Neural progenitor cell (in vitro differentiated cells): ENCODE data around the gene PDIA2. TPM values are rescaled to one million over a fixed set of nuclear protein-coding genes. Genes with fewer than 3 reads are reported as not detected.

Source experiments
- DNase-seq: peaks from one replicate; pipeline ENCODE4 v3.0.0-alpha.2; 2016; ENCODE audit warnings: low spot score
- H2AFZ ChIP-seq: fragments of 200-600 bp; sonication (generic); replicated peaks from 2 replicates; pipeline ENCODE4 v1.6.1; 2016; ENCODE audit warnings: antibody characterized with exemption
- H3F3A ChIP-seq: fragments of 200-600 bp; sonication (generic); 2 replicates; pipeline ENCODE4 v1.6.1; 2016; ENCODE audit warnings: antibody characterized with exemption, low read depth
- H3K27ac ChIP-seq: fragments of 200-600 bp; sonication (generic); 2 replicates; pipeline ENCODE4 v1.5.1; 2016; ENCODE audit warnings: mild to moderate bottlenecking
- H3K27me3 ChIP-seq: fragments of 200-600 bp; sonication (generic); 2 replicates; pipeline ENCODE4 v1.6.1; 2016; ENCODE audit warnings: mild to moderate bottlenecking, moderate library complexity
- H3K36me3 ChIP-seq: fragments of 200-600 bp; sonication (generic); 2 replicates; pipeline ENCODE4 v1.5.1; 2016
- H3K4me1 ChIP-seq: fragments of 200-600 bp; sonication (generic); 2 replicates; pipeline ENCODE4 v1.6.1; 2016; ENCODE audit warnings: mixed run types
- H3K4me2 ChIP-seq: fragments of 200-600 bp; sonication (generic); 2 replicates; pipeline ENCODE4 v1.6.1; 2016
- H3K4me3 ChIP-seq: fragments of 200-600 bp; sonication (generic); 2 replicates; pipeline ENCODE4 v1.5.1; 2016
- H3K79me2 ChIP-seq: fragments of 200-600 bp; sonication (generic); 2 replicates; pipeline ENCODE4 v1.6.1; 2016; ENCODE audit warnings: low read depth
- H3K9ac ChIP-seq: fragments of 200-600 bp; sonication (generic); 2 replicates; pipeline ENCODE4 v1.6.1; 2016
- H3K9me3 ChIP-seq: fragments of 200-600 bp; sonication (generic); 2 replicates; pipeline ENCODE4 v1.5.1; 2016; ENCODE audit warnings: low read depth
- H4K20me1 ChIP-seq: fragments of 200-600 bp; sonication (generic); 2 replicates; pipeline ENCODE4 v1.6.1; 2016; ENCODE audit warnings: low read depth
- H3K27ac Mint-ChIP-seq: 3 replicates; pipeline ENCODE4 v1.8.0; 2021; ENCODE audit warnings: mixed read lengths
- H3K27me3 Mint-ChIP-seq: 2 replicates; pipeline ENCODE4 v1.8.0; 2022; ENCODE audit warnings: low read depth, mild to moderate bottlenecking, inconsistent platforms, moderate library complexity, mixed read lengths; ENCODE audit not compliant: insufficient read depth
- H3K36me3 Mint-ChIP-seq: 3 replicates; pipeline ENCODE4 v1.8.0; 2021; ENCODE audit warnings: mixed read lengths
- H3K4me1 Mint-ChIP-seq: 3 replicates; pipeline ENCODE4 v1.8.0; 2021; ENCODE audit warnings: mixed read lengths
- H3K4me3 Mint-ChIP-seq: 3 replicates; pipeline ENCODE4 v1.8.0; 2021; ENCODE audit warnings: mild to moderate bottlenecking, moderate library complexity, mixed read lengths
- H3K9me3 Mint-ChIP-seq: 3 replicates; pipeline ENCODE4 v1.8.0; 2020; ENCODE audit warnings: mixed read lengths
- CTCF ChIP-seq: fragments of 200-600 bp; sonication (generic); IDR thresholded peaks from 2 replicates; pipeline ENCODE4 v1.5.1; 2017; ENCODE audit warnings: antibody characterized with exemption, mild to moderate bottlenecking
- EZH2 ChIP-seq: fragments of 200-600 bp; sonication (generic); IDR thresholded peaks from 2 replicates; pipeline ENCODE4 v1.6.1; 2017; ENCODE audit warnings: antibody characterized with exemption, mild to moderate bottlenecking, moderate library complexity
- EZH2phosphoT487 ChIP-seq: fragments of 200-600 bp; sonication (generic); IDR thresholded peaks from 2 replicates; pipeline ENCODE4 v1.6.1; 2017; ENCODE audit warnings: antibody characterized with exemption
- total RNA-seq: library from RNA; depleted of rRNA; stranded (reverse); fragments of >200 nt; gene quantifications from 2 replicates; pipeline ENCODE4 v1.2.3, GENCODE V29; 2015; ENCODE audit warnings: low replicate concordance

Gene PDIA2
- total RNA-seq, 1 donor from 2014 or later, result not detected

- TF ChIP-seq EZH2phosphoT487, result no peak
- TF ChIP-seq CTCF, result no peak
- TF ChIP-seq EZH2, result no peak
- DNase-seq, result no peak
- no peak overlapping the region for H3K27ac Mint-ChIP-seq
- Histone ChIP-seq H3K4me3 (no peak overlapping the region), H3K27ac (no peak overlapping the region), H4K20me1 (no peaks in the 10 kb centered on the region), H3K79me2 (no peaks in the 10 kb centered on the region), H3K4me1 (no peaks in the 10 kb centered on the region), H2AFZ (no peak overlapping the region), H3K9ac (no peak overlapping the region), H3K27me3 (no peaks in the 10 kb centered on the region), H3F3A (no peaks in the 10 kb centered on the region), H3K9me3 (no peaks in the 10 kb centered on the region), H3K4me2 (no peak overlapping the region), H3K36me3 (no peaks in the 10 kb centered on the region)
- no peaks in the 10 kb centered on the region for H3K36me3 Mint-ChIP-seq
- H3K4me1 Mint-ChIP-seq, result no peaks in the 10 kb centered on the region
- H3K4me3 Mint-ChIP-seq, result no peak overlapping the region
- peaks cover 2% of the 10 kb centered on the region for H3K27me3 Mint-ChIP-seq
- no peaks in the 10 kb centered on the region for H3K9me3 Mint-ChIP-seq
Measured at GRCh38 chr16:297832-298231, 14.9 kb downstream of the PDIA2 start.

- H3K36me3 ChIP-seq, result no peaks in the 10 kb centered on the region
- no peaks in the 10 kb centered on the region for H3K4me1 ChIP-seq
- no peaks in the 10 kb centered on the region for H3K27me3 ChIP-seq
- H3K4me3 ChIP-seq, result no peak overlapping the region
- no peak overlapping the region for H3K27ac Mint-ChIP-seq
- no peak for DNase-seq
- H3K4me3 Mint-ChIP-seq, result no peak overlapping the region
- no peaks in the 10 kb centered on the region for H3K9me3 ChIP-seq
- TF ChIP-seq EZH2phosphoT487 (no peak), EZH2 (no peak), CTCF (no peak)
- no peaks in the 10 kb centered on the region for H3K9me3 Mint-ChIP-seq
- H2AFZ ChIP-seq, result no peak overlapping the region
- H3K27ac ChIP-seq, result no peak overlapping the region
- H3K4me2 ChIP-seq, result no peak overlapping the region
- no peaks in the 10 kb centered on the region for H3K4me1 Mint-ChIP-seq
- no peaks in the 10 kb centered on the region for H3F3A ChIP-seq
- H3K36me3 Mint-ChIP-seq, result peaks cover 4% of the 10 kb centered on the region
- H3K9ac ChIP-seq, result no peak overlapping the region
- H4K20me1 ChIP-seq, result no peaks in the 10 kb centered on the region
- no peaks in the 10 kb centered on the region for H3K79me2 ChIP-seq
- H3K27me3 Mint-ChIP-seq, result no peaks in the 10 kb centered on the region
Measured at GRCh38 chr16:301235-301634, 18.3 kb downstream of the PDIA2 start.

GRCh38 chr16:301950-302349 is 19.0 kb downstream of the PDIA2 start:
- H3K9me3 ChIP-seq, result no peaks in the 10 kb centered on the region
- Mint-ChIP-seq H3K4me3 (no peak overlapping the region), H3K9me3 (no peaks in the 10 kb centered on the region), H3K27ac (no peak overlapping the region), H3K27me3 (no peaks in the 10 kb centered on the region), H3K4me1 (no peaks in the 10 kb centered on the region), H3K36me3 (peaks cover 4% of the 10 kb centered on the region)
- TF ChIP-seq EZH2phosphoT487 (no peak), CTCF (no peak), EZH2 (no peak)
- no peak overlapping the region for H3K4me3 ChIP-seq
- no peak overlapping the region for H2AFZ ChIP-seq
- H3K4me2 ChIP-seq, result no peak overlapping the region
- no peaks in the 10 kb centered on the region for H3K27me3 ChIP-seq
- DNase-seq, result no peak
- H3K27ac ChIP-seq, result no peak overlapping the region
- H3K4me1 ChIP-seq, result no peaks in the 10 kb centered on the region
- H3K36me3 ChIP-seq, result no peaks in the 10 kb centered on the region
- no peak overlapping the region for H3K9ac ChIP-seq
- no peaks in the 10 kb centered on the region for H4K20me1 ChIP-seq
- H3F3A ChIP-seq, result no peaks in the 10 kb centered on the region
- no peaks in the 10 kb centered on the region for H3K79me2 ChIP-seq
